ENCODE results near the gene LRP4.

The LRP4 gene

DNA sequence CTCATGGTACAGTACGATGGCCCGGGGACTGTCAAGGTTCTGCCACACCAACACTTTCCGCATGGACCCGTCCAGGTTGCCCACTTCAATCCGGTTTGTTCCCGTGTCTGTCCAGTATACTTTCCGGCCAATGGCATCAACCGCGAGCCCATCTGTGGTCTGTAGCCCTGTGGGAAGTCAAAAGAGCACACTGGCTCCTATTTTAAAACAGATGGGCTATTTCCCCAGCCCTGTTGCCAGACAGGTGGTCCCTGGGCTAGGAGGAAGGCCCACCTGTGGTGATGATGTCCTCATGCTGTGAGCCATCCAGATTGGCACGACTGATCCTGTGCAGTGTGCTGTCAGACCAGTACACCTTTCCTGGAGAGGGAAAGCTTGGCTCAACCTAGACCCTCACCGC, 41.9 kb downstream of the LRP4 start:
- Histone ChIP-seq H3K4me3 (ENCODE audit: low read length) (no peak overlapping the region), H3K4me2 (ENCODE audit: low read depth, low read length) (no peak overlapping the region), H3K27ac (ENCODE audit: low read length) (no peak overlapping the region), H2AFZ (ENCODE audit: low read length) (no peak overlapping the region), H3K9ac (ENCODE audit: low read length) (no peak overlapping the region), H3K9me2 (replicated peaks; ENCODE audit: insufficient read depth, low read length) (no peaks in the 10 kb centered on the region), H3F3A (ENCODE audit: insufficient read depth, low read length) (no peaks in the 10 kb centered on the region), H3K36me3 (replicated peaks; ENCODE audit: insufficient read depth, low read length) (no peaks in the 10 kb centered on the region), H4K20me1 (ENCODE audit: insufficient read depth, low read length) (no peaks in the 10 kb centered on the region), H3K27me3 (replicated peaks; ENCODE audit: insufficient read depth, low read length) (no peaks in the 10 kb centered on the region), H3K79me2 (ENCODE audit: low read length) (no peaks in the 10 kb centered on the region), H3K9me3 (replicated peaks; ENCODE audit: insufficient read depth, low read length) (no peaks in the 10 kb centered on the region), H3K4me1 (ENCODE audit: low read length) (no peaks in the 10 kb centered on the region)
- DNase-seq: no peak
- TF ChIP-seq EZH2 (optimal IDR thresholded peaks at IDR 0.05; ENCODE audit: low read depth, low read length): no peak
- no peak for TF ChIP-seq EZH2phosphoT487 (IDR thresholded peaks at IDR 0.05; ENCODE audit: low read length)
- TF ChIP-seq, protein P1, sequence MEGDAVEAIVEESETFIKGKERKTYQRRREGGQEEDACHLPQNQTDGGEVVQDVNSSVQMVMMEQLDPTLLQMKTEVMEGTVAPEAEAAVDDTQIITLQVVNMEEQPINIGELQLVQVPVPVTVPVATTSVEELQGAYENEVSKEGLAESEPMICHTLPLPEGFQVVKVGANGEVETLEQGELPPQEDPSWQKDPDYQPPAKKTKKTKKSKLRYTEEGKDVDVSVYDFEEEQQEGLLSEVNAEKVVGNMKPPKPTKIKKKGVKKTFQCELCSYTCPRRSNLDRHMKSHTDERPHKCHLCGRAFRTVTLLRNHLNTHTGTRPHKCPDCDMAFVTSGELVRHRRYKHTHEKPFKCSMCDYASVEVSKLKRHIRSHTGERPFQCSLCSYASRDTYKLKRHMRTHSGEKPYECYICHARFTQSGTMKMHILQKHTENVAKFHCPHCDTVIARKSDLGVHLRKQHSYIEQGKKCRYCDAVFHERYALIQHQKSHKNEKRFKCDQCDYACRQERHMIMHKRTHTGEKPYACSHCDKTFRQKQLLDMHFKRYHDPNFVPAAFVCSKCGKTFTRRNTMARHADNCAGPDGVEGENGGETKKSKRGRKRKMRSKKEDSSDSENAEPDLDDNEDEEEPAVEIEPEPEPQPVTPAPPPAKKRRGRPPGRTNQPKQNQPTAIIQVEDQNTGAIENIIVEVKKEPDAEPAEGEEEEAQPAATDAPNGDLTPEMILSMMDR (IDR thresholded peaks at IDR 0.05; ENCODE audit: low read length): no peak

DNA sequence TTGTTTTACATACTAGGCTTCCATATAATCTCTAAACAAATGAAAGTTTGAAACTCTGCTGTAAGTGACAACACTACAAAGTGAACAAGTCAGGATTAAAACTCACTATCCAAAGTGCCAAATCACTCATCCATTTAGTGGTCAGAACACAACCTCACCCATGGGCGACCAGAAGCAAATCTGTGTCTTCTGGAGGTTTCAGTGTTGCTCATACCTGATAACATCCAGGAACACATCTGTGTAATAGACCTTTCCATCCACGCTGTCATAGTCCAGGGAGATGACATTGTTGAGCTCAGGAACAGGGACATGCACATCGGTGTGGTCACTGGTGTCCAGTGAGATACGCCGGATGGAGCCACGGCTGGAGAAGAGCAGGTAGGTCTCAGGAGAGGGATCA, 43.8 kb downstream of the LRP4 start:
- no peak overlapping the region for H3K4me2 ChIP-seq (ENCODE audit: low read depth, low read length)
- no peaks in the 10 kb centered on the region for H3K27me3 ChIP-seq (replicated peaks; ENCODE audit: insufficient read depth, low read length)
- H3K36me3 ChIP-seq (replicated peaks; ENCODE audit: insufficient read depth, low read length): no peaks in the 10 kb centered on the region
- H3K9ac ChIP-seq (ENCODE audit: low read length): no peak overlapping the region
- H3K9me3 ChIP-seq (replicated peaks; ENCODE audit: insufficient read depth, low read length): no peaks in the 10 kb centered on the region
- no peaks in the 10 kb centered on the region for H3F3A ChIP-seq (ENCODE audit: insufficient read depth, low read length)
- H3K27ac ChIP-seq (ENCODE audit: low read length): no peak overlapping the region
- TF ChIP-seq, protein P1 (IDR thresholded peaks at IDR 0.05; ENCODE audit: low read length): no peak
- TF ChIP-seq EZH2 (optimal IDR thresholded peaks at IDR 0.05; ENCODE audit: low read depth, low read length) (no peak), EZH2phosphoT487 (IDR thresholded peaks at IDR 0.05; ENCODE audit: low read length) (no peak)
- H3K9me2 ChIP-seq (replicated peaks; ENCODE audit: insufficient read depth, low read length): no peaks in the 10 kb centered on the region
- no peak overlapping the region for H2AFZ ChIP-seq (ENCODE audit: low read length)
- no peaks in the 10 kb centered on the region for H3K79me2 ChIP-seq (ENCODE audit: low read length)
- H4K20me1 ChIP-seq (ENCODE audit: insufficient read depth, low read length): no peaks in the 10 kb centered on the region
- no peak overlapping the region for H3K4me3 ChIP-seq (ENCODE audit: low read length)
- no peaks in the 10 kb centered on the region for H3K4me1 ChIP-seq (ENCODE audit: low read length)
- DNase-seq: no peak

DNA sequence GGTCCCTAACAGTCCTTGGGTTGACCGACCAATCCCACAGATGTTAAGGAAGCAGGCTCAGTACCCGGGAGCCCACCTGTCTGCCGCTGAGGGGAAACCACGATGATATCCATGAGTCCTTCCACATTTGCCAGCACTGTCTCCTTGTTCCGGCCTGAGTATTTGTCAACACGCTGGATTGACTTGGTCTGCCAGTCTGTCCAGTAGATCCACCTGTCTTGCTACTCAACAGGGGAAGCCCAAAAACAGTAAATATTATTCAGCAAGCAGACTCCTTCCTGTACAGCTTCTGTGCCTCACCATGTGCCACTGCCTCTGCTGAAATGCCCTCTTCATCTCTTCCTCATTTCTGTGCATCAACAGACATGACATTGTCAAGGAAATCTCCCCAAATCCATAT, 49.4 kb downstream of the LRP4 start:
- no peaks in the 10 kb centered on the region for H3K9me2 ChIP-seq (replicated peaks; ENCODE audit: insufficient read depth, low read length)
- H3K27me3 ChIP-seq (replicated peaks; ENCODE audit: insufficient read depth, low read length): no peaks in the 10 kb centered on the region
- H2AFZ ChIP-seq (ENCODE audit: low read length): no peak overlapping the region
- no peak overlapping the region for H3K9ac ChIP-seq (ENCODE audit: low read length)
- no peak overlapping the region for H3K4me3 ChIP-seq (ENCODE audit: low read length)
- no peak overlapping the region for H3K4me2 ChIP-seq (ENCODE audit: low read depth, low read length)
- no peaks in the 10 kb centered on the region for H3K79me2 ChIP-seq (ENCODE audit: low read length)
- no peaks in the 10 kb centered on the region for H3K36me3 ChIP-seq (replicated peaks; ENCODE audit: insufficient read depth, low read length)
- no peaks in the 10 kb centered on the region for H3K9me3 ChIP-seq (replicated peaks; ENCODE audit: insufficient read depth, low read length)
- H3K27ac ChIP-seq (ENCODE audit: low read length): no peak overlapping the region
- TF ChIP-seq EZH2 (optimal IDR thresholded peaks at IDR 0.05; ENCODE audit: low read depth, low read length) (no peak), EZH2phosphoT487 (IDR thresholded peaks at IDR 0.05; ENCODE audit: low read length) (no peak)
- TF ChIP-seq, protein P1 (IDR thresholded peaks at IDR 0.05; ENCODE audit: low read length): no peak
- no peaks in the 10 kb centered on the region for H4K20me1 ChIP-seq (ENCODE audit: insufficient read depth, low read length)
- no peaks in the 10 kb centered on the region for H3K4me1 ChIP-seq (ENCODE audit: low read length)
- DNase-seq: no peak
- H3F3A ChIP-seq (ENCODE audit: insufficient read depth, low read length): no peaks in the 10 kb centered on the region
